ENCODE data around the gene PIK3C3.

DNA sequence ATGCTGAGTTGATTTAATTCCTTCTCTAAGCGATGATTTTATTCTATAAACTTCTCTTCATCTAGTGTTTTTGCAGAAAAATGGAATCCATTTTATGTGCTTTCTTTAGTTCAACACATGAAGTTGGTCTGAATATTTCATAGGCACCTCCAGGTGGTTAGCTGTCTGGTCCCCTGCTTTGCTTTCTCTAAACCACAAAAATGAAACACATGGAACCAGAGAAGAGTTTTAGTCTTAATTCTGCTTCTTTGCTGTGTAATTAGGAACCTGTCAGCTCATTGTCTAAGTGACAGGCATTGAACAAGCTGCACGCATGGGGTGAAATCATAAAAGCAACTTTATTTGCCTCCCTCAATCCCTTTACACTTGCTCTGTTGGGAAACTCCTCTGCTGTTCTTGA is 150.4 kb downstream of the PIK3C3 start:
- TF ChIP-seq, protein P1, sequence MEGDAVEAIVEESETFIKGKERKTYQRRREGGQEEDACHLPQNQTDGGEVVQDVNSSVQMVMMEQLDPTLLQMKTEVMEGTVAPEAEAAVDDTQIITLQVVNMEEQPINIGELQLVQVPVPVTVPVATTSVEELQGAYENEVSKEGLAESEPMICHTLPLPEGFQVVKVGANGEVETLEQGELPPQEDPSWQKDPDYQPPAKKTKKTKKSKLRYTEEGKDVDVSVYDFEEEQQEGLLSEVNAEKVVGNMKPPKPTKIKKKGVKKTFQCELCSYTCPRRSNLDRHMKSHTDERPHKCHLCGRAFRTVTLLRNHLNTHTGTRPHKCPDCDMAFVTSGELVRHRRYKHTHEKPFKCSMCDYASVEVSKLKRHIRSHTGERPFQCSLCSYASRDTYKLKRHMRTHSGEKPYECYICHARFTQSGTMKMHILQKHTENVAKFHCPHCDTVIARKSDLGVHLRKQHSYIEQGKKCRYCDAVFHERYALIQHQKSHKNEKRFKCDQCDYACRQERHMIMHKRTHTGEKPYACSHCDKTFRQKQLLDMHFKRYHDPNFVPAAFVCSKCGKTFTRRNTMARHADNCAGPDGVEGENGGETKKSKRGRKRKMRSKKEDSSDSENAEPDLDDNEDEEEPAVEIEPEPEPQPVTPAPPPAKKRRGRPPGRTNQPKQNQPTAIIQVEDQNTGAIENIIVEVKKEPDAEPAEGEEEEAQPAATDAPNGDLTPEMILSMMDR (IDR thresholded peaks at IDR 0.05): no peak
- TF ChIP-seq POLR2AphosphoS5 (IDR thresholded peaks at IDR 0.05; ENCODE audit: insufficient read depth in 1 of 2, low read depth in 1 of 2) (no peak), POLR2A (IDR thresholded peaks at IDR 0.05) (no peak)
